ENCODE measurements around the gene N4BP3.
A peak's percentile ranks its signal among the peaks of the same experiment; 100 is the strongest.

The N4BP3 gene

DNA sequence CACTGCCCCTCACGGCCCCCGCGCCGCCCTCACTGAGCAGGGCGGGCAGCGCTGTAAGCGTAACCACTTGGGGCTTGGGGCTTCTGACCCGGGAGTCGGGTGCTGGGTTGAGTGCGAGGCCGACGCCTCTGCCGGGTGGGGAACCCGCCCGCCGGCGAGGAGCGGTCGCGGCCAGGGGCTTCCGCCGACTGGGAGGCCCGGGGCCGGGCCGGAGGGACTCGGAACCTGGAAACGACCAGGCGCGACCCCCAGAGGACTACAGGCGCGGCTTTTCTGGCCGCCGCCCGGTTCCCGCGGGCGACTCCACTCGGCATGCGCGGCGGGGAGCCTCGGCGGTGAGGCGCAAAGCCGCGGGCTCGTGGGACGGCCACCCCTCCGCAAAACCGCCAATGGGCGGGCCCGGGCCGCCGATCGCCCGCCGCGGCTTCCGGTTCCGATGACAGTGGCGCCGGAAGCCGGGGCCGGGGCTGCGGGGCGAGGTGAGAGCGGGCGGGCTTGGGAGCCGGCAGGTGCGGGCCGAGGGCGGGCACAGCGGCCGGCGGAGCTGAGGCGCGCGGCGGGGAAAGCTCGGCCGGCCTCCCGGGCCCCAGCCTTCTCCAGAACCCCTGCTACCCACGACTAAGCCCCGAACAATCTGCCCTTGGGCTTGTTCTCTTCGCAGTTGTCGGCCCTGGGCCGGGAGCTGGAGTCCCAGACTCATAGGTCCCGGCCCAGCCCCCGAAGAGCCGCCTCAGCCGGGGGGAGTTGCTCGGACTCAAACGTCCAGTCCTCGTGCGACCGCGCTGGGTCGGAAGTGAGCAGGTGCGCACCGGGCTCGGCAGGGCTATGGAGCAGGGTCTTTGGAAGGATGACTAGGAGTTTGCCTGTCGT lies 17.5 kb downstream of the N4BP3 start, which contains the start of gene RMND5B:
Gene RMND5B, plus strand, starts transcription at position 439 of the 870 bp plus-strand sequence. CDS start 7,106 bp downstream, outside the sequence.
- H3K27ac ChIP-seq (ENCODE audit: low read depth, low read length): peak within 1 kb of the TSS; percentile 77
- peak within 1 kb of the TSS; percentile 15 for H2AFZ ChIP-seq (ENCODE audit: low read depth, low read length, severe bottlenecking)
- peak within 1 kb of the TSS; percentile 93 for H3K4me2 ChIP-seq (ENCODE audit: low read depth, low read length, poor library complexity, severe bottlenecking)
- H3K27me3 ChIP-seq (ENCODE audit: low read length): no peaks in the 10 kb centered on the region
- peaks cover 11% of the 10 kb centered on the region for H3F3A ChIP-seq (ENCODE audit: insufficient read depth)
- peak within 1 kb of the TSS; percentile 97 for H3K9ac ChIP-seq (ENCODE audit: low read length)
- TF ChIP-seq, protein P1, sequence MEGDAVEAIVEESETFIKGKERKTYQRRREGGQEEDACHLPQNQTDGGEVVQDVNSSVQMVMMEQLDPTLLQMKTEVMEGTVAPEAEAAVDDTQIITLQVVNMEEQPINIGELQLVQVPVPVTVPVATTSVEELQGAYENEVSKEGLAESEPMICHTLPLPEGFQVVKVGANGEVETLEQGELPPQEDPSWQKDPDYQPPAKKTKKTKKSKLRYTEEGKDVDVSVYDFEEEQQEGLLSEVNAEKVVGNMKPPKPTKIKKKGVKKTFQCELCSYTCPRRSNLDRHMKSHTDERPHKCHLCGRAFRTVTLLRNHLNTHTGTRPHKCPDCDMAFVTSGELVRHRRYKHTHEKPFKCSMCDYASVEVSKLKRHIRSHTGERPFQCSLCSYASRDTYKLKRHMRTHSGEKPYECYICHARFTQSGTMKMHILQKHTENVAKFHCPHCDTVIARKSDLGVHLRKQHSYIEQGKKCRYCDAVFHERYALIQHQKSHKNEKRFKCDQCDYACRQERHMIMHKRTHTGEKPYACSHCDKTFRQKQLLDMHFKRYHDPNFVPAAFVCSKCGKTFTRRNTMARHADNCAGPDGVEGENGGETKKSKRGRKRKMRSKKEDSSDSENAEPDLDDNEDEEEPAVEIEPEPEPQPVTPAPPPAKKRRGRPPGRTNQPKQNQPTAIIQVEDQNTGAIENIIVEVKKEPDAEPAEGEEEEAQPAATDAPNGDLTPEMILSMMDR (IDR thresholded peaks at IDR 0.05; ENCODE audit: insufficient read depth, low read length, poor library complexity, severe bottlenecking): no peak
- no peak for TF ChIP-seq EZH2phosphoT487 (conservative IDR thresholded peaks at IDR 0.05; ENCODE audit: low read length)
- H3K79me2 ChIP-seq (ENCODE audit: insufficient read depth, low read length): peaks cover 46% of the 10 kb centered on the region
- no peaks in the 10 kb centered on the region for H4K20me1 ChIP-seq (ENCODE audit: low read depth, low read length)
- no peaks in the 10 kb centered on the region for H3K9me3 ChIP-seq (ENCODE audit: insufficient read depth, low read length)
- H3K4me3 ChIP-seq (ENCODE audit: insufficient read depth, low read length, poor library complexity, severe bottlenecking): peak within 1 kb of the TSS; percentile 90
- no peaks in the 10 kb centered on the region; the same call in 1 of the 2 replicates for H3K36me3 ChIP-seq (ENCODE audit: low read length)
- no peaks in the 10 kb centered on the region for H3K9me2 ChIP-seq (replicated peaks; ENCODE audit: insufficient read depth, low read length)

DNA sequence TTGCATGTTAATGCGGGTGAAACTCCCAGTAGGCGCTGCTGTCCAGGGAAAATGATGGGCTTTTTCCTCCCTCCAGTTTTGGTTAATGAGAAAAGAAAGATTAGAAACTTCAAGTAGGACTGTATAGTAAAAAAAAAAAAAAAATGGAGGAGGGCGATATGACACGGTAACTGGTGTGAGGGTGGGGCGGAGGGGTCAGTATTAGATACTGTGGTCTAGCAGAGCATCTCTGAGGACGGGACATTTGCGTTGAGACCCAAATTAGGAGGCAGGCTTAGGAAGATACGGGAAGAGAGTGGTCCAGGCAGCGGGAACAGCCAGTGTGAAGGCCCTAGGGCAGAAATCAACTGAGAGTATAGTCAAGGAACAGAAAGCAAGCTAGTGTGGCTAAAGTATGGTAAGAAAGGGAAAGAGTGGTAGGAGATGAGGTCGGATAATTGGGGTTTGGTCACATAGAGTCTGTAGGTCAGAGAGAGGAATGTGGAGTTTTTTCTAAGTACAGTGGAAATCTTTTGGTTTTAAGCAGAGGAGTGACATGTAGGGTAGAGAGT lies 18.2 kb downstream of the N4BP3 start:
- Histone ChIP-seq H3K9me3 (ENCODE audit: insufficient read depth, low read length) (no peaks in the 10 kb centered on the region), H3F3A (ENCODE audit: insufficient read depth) (peaks cover 7% of the 10 kb centered on the region), H3K79me2 (ENCODE audit: insufficient read depth, low read length) (peaks cover 53% of the 10 kb centered on the region), H3K9me2 (replicated peaks; ENCODE audit: insufficient read depth, low read length) (no peaks in the 10 kb centered on the region), H4K20me1 (ENCODE audit: low read depth, low read length) (no peaks in the 10 kb centered on the region), H3K4me3 (ENCODE audit: insufficient read depth, low read length, poor library complexity, severe bottlenecking) (peak overlapping the region; percentile 90), H3K36me3 (ENCODE audit: low read length) (no peaks in the 10 kb centered on the region; the same call in 1 of the 2 replicates), H3K4me2 (ENCODE audit: low read depth, low read length, poor library complexity, severe bottlenecking) (peak overlapping the region; percentile 93), H3K27ac (ENCODE audit: low read depth, low read length) (peak overlapping the region; percentile 77), H3K9ac (ENCODE audit: low read length) (peak overlapping the region; percentile 97), H2AFZ (ENCODE audit: low read depth, low read length, severe bottlenecking) (peak overlapping the region; percentile 10), H3K27me3 (ENCODE audit: low read length) (no peaks in the 10 kb centered on the region)
- no peak for TF ChIP-seq EZH2phosphoT487 (conservative IDR thresholded peaks at IDR 0.05; ENCODE audit: low read length)
- TF ChIP-seq, protein P1 (IDR thresholded peaks at IDR 0.05; ENCODE audit: insufficient read depth, low read length, poor library complexity, severe bottlenecking): no peak

DNA sequence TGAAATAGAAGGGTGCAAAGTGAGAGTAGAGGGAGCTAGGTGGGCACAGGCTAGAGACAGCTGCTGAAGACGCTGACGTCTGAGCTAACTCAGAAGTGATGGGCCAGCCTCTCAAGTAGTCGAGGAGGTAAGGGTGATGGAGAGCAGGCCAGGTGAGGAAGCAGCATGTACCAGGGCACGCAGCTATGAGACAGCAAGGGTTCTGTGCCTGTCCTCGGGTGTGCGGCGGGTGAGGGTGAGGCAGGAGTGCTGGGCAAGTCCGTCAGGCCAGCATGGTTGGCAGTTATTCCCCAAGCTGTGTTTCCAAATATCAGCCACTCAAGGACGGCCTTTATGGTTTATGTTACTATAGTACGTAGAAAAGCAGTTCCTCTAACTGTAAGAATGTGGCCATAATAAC lies 23.7 kb downstream of the N4BP3 start:
- Histone ChIP-seq H3K27ac (ENCODE audit: low read depth, low read length) (no peak overlapping the region), H2AFZ (ENCODE audit: low read depth, low read length, severe bottlenecking) (no peak overlapping the region), H3K4me3 (ENCODE audit: insufficient read depth, low read length, poor library complexity, severe bottlenecking) (no peak overlapping the region), H3K9ac (ENCODE audit: low read length) (no peak overlapping the region), H3K9me3 (ENCODE audit: insufficient read depth, low read length) (no peaks in the 10 kb centered on the region), H4K20me1 (ENCODE audit: low read depth, low read length) (no peaks in the 10 kb centered on the region; the same call in 1 of the 2 replicates), H3K36me3 (ENCODE audit: low read length) (no peaks in the 10 kb centered on the region; the same call in 1 of the 2 replicates), H3K79me2 (ENCODE audit: insufficient read depth, low read length) (peaks cover 55% of the 10 kb centered on the region), H3F3A (ENCODE audit: insufficient read depth) (no peaks in the 10 kb centered on the region), H3K27me3 (ENCODE audit: low read length) (no peaks in the 10 kb centered on the region), H3K9me2 (replicated peaks; ENCODE audit: insufficient read depth, low read length) (no peaks in the 10 kb centered on the region), H3K4me2 (ENCODE audit: low read depth, low read length, poor library complexity, severe bottlenecking) (no peak overlapping the region)
- no peak for TF ChIP-seq EZH2phosphoT487 (conservative IDR thresholded peaks at IDR 0.05; ENCODE audit: low read length)
- TF ChIP-seq, protein P1 (IDR thresholded peaks at IDR 0.05; ENCODE audit: insufficient read depth, low read length, poor library complexity, severe bottlenecking): no peak

All from SU-DHL-6 (cell line).